HEK293 (cell line): Measurements from ENCODE around the gene CRAT.
A peak's percentile ranks its signal among the peaks of the same experiment; 100 is the strongest.

Source experiments
- CTCF ChIA-PET: fragments of 350-600 bp; formaldehyde crosslinking; extraction: SDS; loops from one replicate; lab custom pipeline; 2021; ENCODE audit warnings: antibody characterized with exemption; lab: Yijun Ruan, JAX
- POLR2A ChIA-PET: fragments of 300-600 bp; formaldehyde crosslinking; extraction: SDS; loops from one replicate; lab custom pipeline; 2020; ENCODE audit warnings: antibody characterized with exemption, inconsistent platforms; lab: Yijun Ruan, JAX
- H3K27ac ChIP-seq: fragments of 200-500 bp; sonication (Bioruptor generic); 2 replicates; pipeline ENCODE4 v1.5.1; 2014; ENCODE audit warnings: low read depth, low read length, control low read depth, inconsistent platforms; ENCODE audit errors: extremely low read depth
- H3K36me3 ChIP-seq, 2 experiments: fragments of 200-500 bp in 1 of 2; sonication (Bioruptor generic) in 1 of 2; 1 replicate in 1 of 2; 2 replicates in 1 of 2; pipeline ENCODE4 v1.5.1; 2014 to 2017; ENCODE audit warnings: inconsistent platforms in 2 of 2, low read length in 2 of 2; ENCODE audit not compliant: control insufficient read depth in 2 of 2, insufficient read depth in 1 of 2
- H3K4me1 ChIP-seq: fragments of 200-500 bp; sonication (Bioruptor generic); 2 replicates; pipeline ENCODE4 v1.5.1; 2014; ENCODE audit warnings: mild to moderate bottlenecking, low read length, inconsistent platforms; ENCODE audit not compliant: control insufficient read depth, insufficient read depth
- H3K4me3 ChIP-seq: 2 replicates; pipeline ENCODE4 v1.5.1; 2011; ENCODE audit warnings: low read depth, mild to moderate bottlenecking, control low read depth, low read length, moderate library complexity
- H3K9me3 ChIP-seq: fragments of 200-500 bp; sonication (Bioruptor generic); 2 replicates; pipeline ENCODE4 v1.5.1; 2014; ENCODE audit warnings: low read depth, low read length, inconsistent platforms; ENCODE audit not compliant: control insufficient read depth, insufficient read depth
- FEZF1 ChIP-seq: fragments of 450-650 bp; formaldehyde crosslinking; IDR thresholded peaks from 2 replicates; pipeline ENCODE4 v1.5.1; 2016; ENCODE audit warnings: missing biosample characterization, missing genetic modification characterization
- GLI4 ChIP-seq: fragments of 450-650 bp; formaldehyde crosslinking; IDR thresholded peaks from 2 replicates; pipeline ENCODE4 v1.5.1; 2016; ENCODE audit warnings: missing biosample characterization, missing genetic modification characterization
- HIC1 ChIP-seq: fragments of 450-650 bp; formaldehyde crosslinking; IDR thresholded peaks from 2 replicates; pipeline ENCODE4 v1.5.1; 2016; ENCODE audit warnings: missing biosample characterization, missing genetic modification characterization
- HOXC10 ChIP-seq: sonication (generic); formaldehyde crosslinking; IDR thresholded peaks from 2 replicates; pipeline ENCODE4 v1.8.1; 2023; ENCODE audit warnings: mild to moderate bottlenecking, missing genetic modification reagents
- MEIS1 ChIP-seq: sonication (generic); formaldehyde crosslinking; IDR thresholded peaks from 2 replicates; pipeline ENCODE4 v1.8.1; 2022; ENCODE audit warnings: missing genetic modification reagents, mild to moderate bottlenecking, borderline replicate concordance
- ZBTB20 ChIP-seq: fragments of 450-650 bp; formaldehyde crosslinking; IDR thresholded peaks from 2 replicates; pipeline ENCODE4 v1.5.1; 2016; ENCODE audit warnings: missing biosample characterization, missing genetic modification characterization
- ZNF114 ChIP-seq: fragments of 450-650 bp; formaldehyde crosslinking; IDR thresholded peaks from 2 replicates; pipeline ENCODE4 v1.5.0; 2017; ENCODE audit warnings: missing biosample characterization, missing genetic modification characterization
- ZNF121 ChIP-seq: fragments of 450-650 bp; formaldehyde crosslinking; IDR thresholded peaks from 2 replicates; pipeline ENCODE4 v1.5.1; 2016; ENCODE audit warnings: missing biosample characterization, missing genetic modification characterization
- ZNF132 ChIP-seq: fragments of 450-650 bp; formaldehyde crosslinking; IDR thresholded peaks from 2 replicates; pipeline ENCODE4 v1.5.1; 2017; ENCODE audit warnings: missing biosample characterization, missing genetic modification characterization, borderline replicate concordance
- ZNF341 ChIP-seq: fragments of 450-650 bp; formaldehyde crosslinking; IDR thresholded peaks from 2 replicates; pipeline ENCODE4; 2016; ENCODE audit warnings: low read depth, missing biosample characterization, missing genetic modification characterization
- ZNF600 ChIP-seq: fragments of 450-650 bp; formaldehyde crosslinking; IDR thresholded peaks from 2 replicates; pipeline ENCODE4 v1.5.1; 2016; ENCODE audit warnings: missing biosample characterization, missing genetic modification characterization
- ZNF658 ChIP-seq: fragments of 450-650 bp; formaldehyde crosslinking; IDR thresholded peaks from 2 replicates; pipeline ENCODE4; 2016; ENCODE audit warnings: missing biosample characterization, missing genetic modification characterization
- ZNF76 ChIP-seq: fragments of 450-650 bp; formaldehyde crosslinking; IDR thresholded peaks from 2 replicates; pipeline ENCODE4; 2016; ENCODE audit warnings: low read depth, missing biosample characterization, missing genetic modification characterization, borderline replicate concordance
- ZSCAN5A ChIP-seq: fragments of 450-650 bp; formaldehyde crosslinking; IDR thresholded peaks from 2 replicates; pipeline ENCODE4 v1.5.1; 2016; ENCODE audit warnings: missing biosample characterization, missing genetic modification characterization
- TF ChIP-seq, protein P1 (sequence below): sonication (generic); formaldehyde crosslinking; IDR thresholded peaks from 2 replicates; pipeline ENCODE4 v1.8.1; 2022; ENCODE audit warnings: mild to moderate bottlenecking, moderate library complexity, missing genetic modification reagents

Gene CRAT

GRCh38 chr9:129138476-129139232 lies 28.1 kb upstream of the CRAT start:
- Histone ChIP-seq H3K4me1 (peaks cover 13% of the 10 kb centered on the region), H3K27ac (no peak overlapping the region)
- POLR2A ChIA-PET = interaction anchor here (0.9 to 3.7 kb wide), 6 partner anchors 11 to 487 kb away, joined by 3 to 42 read pairs (median 4); partner anchors contain the start of genes IER5L and NTMT1

GRCh38 chr9:129138144-129138462 lies 27.5 kb upstream of the CRAT start:
- Histone ChIP-seq H3K4me3 (no peak overlapping the region), H3K4me1 (peaks cover 13% of the 10 kb centered on the region), H3K27ac (no peak overlapping the region), H3K36me3 (peaks cover 0 to 61% of the 10 kb centered on the region in 2 experiments; a peak in 2 of 3 replicates), H3K9me3 (no peaks in the 10 kb centered on the region)
- POLR2A ChIA-PET = interaction anchor here (1.1 to 3.7 kb wide), 3 partner anchors 37 to 346 kb away, joined by 3 to 42 read pairs (median 3); partner anchors contain the start of gene IER5L
- TF ChIP-seq MEIS1 (CRISPR knock-in tag) (no peak), ZNF76 (tag by site-specific recombination) (no peak), ZSCAN5A (tag by site-specific recombination) (no peak), ZBTB20 (tag by site-specific recombination) (peak; percentile 59), GLI4 (tag by site-specific recombination) (no peak), ZNF132 (no peak)
- TF ChIP-seq, protein P1, sequence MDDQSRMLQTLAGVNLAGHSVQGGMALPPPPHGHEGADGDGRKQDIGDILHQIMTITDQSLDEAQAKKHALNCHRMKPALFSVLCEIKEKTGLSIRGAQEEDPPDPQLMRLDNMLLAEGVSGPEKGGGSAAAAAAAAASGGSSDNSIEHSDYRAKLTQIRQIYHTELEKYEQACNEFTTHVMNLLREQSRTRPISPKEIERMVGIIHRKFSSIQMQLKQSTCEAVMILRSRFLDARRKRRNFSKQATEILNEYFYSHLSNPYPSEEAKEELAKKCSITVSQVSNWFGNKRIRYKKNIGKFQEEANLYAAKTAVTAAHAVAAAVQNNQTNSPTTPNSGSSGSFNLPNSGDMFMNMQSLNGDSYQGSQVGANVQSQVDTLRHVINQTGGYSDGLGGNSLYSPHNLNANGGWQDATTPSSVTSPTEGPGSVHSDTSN (CRISPR knock-in tag) = no peak
- CTCF ChIA-PET = interaction anchor here (0.6 to 23.6 kb wide), 20 partner anchors 8 to 1103 kb away, joined by 3 to 507 read pairs (median 4); partner anchors contain the start of genes C9orf50, IER5L and NTMT1

More at GRCh38 chr9:129138476-129139232, 28.1 kb upstream of the CRAT start:
- Histone ChIP-seq H3K36me3 (peaks cover 0 to 61% of the 10 kb centered on the region in 2 experiments; a peak in 1 of 3 replicates), H3K9me3 (no peaks in the 10 kb centered on the region), H3K4me3 (no peak overlapping the region)
- TF ChIP-seq ZNF114 (tag by site-specific recombination) (no peak), HIC1 (tag by site-specific recombination) (peak; percentile 12; the same call in 1 of the 2 replicates), ZNF658 (no peak), ZNF600 (tag by site-specific recombination) (no peak), FEZF1 (tag by site-specific recombination) (no peak), HOXC10 (CRISPR knock-in tag) (no peak), ZNF121 (tag by site-specific recombination) (no peak), ZNF341 (no peak)
- CTCF ChIA-PET = interaction anchor here (0.6 to 23.6 kb wide), 37 partner anchors 8 to 1102 kb away, joined by 3 to 507 read pairs (median 4); partner anchors contain the start of genes C9orf50, IER5L and NTMT1
